Measurements from ENCODE around the gene CFAP141.

- TF ChIP-seq CTCF (IDR thresholded peaks at IDR 0.05), result no peak
- no peak for TF ChIP-seq POLR2A (IDR thresholded peaks at IDR 0.05)
Observed at GRCh38 chr1:154155251-154155650, 50.9 kb downstream of the CFAP141 start.

All from lower leg skin (tissue), 3 donors.